ENCODE data around the gene ANKRD18B.
"Not testable (repeated sequence)": the region's sequence is repeated elsewhere in the genome, so short reads cannot be mapped to it uniquely, and the experiment has no call there.

DNA sequence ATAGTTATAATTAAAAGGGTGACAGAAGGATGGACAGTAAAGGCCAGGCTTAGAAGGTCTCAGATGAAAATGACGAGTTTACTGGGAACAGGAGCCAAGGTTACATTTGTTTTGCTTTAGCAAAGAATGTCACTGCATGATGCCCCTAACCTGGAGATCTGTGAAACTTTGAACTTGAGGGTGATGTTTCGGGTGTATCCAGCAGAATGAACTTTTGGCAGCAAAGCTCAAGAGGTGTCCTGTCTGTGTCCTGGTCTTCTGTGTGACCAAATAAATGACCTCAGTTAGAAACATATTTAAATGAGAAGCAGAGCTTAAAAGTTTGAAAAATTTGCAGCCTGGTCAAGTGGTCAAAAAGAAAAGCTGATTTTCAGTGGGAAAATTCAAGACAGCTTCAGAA is 64.8 kb downstream of the ANKRD18B start:
- TF ChIP-seq, protein P1, sequence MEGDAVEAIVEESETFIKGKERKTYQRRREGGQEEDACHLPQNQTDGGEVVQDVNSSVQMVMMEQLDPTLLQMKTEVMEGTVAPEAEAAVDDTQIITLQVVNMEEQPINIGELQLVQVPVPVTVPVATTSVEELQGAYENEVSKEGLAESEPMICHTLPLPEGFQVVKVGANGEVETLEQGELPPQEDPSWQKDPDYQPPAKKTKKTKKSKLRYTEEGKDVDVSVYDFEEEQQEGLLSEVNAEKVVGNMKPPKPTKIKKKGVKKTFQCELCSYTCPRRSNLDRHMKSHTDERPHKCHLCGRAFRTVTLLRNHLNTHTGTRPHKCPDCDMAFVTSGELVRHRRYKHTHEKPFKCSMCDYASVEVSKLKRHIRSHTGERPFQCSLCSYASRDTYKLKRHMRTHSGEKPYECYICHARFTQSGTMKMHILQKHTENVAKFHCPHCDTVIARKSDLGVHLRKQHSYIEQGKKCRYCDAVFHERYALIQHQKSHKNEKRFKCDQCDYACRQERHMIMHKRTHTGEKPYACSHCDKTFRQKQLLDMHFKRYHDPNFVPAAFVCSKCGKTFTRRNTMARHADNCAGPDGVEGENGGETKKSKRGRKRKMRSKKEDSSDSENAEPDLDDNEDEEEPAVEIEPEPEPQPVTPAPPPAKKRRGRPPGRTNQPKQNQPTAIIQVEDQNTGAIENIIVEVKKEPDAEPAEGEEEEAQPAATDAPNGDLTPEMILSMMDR (conservative IDR thresholded peaks at IDR 0.05) = not testable (repeated sequence)
- TF ChIP-seq EZH2 (IDR thresholded peaks at IDR 0.05; ENCODE audit: low read depth) = not testable (repeated sequence)
